ENCODE results near the gene KRT13. TPM values are rescaled to one million over a fixed set of nuclear protein-coding genes. Genes with fewer than 3 reads are reported as not detected.
A peak's percentile ranks its signal among the peaks of the same experiment; 100 is the strongest.

The KRT13 gene
- polyA plus RNA-seq, 5 donors, result 0.19 to 0.58 (median 0.38) TPM

- DNase-seq, result no peak
Observed at GRCh38 chr17:41537990-41538389, 32.6 kb upstream of the KRT13 start.

DNA sequence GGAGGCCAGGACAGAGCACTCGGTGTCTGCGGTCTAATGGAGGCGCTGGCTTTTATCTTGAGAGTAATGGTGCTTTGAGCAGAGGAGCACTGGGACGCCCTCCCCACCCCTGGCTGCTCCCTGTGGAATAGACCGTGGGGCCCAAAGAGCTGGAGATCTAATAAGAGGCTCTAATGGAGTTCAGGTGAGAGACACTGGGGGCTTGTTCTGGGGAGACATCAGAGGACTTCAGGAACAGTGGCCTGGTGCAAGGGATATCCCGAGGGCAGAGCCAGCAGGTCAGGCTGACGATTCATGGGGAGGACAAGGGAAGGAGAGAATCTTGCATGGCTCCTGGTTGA, 32.2 kb upstream of the KRT13 start:
- no peak for DNase-seq

GRCh38 chr17:41536741-41537613, 31.6 kb upstream of the KRT13 start:
- DNase-seq, result no peak

GRCh38 chr17:41535764-41536481, 30.5 kb upstream of the KRT13 start:
- peak in 1 of 2 donors; percentile 38 for DNase-seq

DNA sequence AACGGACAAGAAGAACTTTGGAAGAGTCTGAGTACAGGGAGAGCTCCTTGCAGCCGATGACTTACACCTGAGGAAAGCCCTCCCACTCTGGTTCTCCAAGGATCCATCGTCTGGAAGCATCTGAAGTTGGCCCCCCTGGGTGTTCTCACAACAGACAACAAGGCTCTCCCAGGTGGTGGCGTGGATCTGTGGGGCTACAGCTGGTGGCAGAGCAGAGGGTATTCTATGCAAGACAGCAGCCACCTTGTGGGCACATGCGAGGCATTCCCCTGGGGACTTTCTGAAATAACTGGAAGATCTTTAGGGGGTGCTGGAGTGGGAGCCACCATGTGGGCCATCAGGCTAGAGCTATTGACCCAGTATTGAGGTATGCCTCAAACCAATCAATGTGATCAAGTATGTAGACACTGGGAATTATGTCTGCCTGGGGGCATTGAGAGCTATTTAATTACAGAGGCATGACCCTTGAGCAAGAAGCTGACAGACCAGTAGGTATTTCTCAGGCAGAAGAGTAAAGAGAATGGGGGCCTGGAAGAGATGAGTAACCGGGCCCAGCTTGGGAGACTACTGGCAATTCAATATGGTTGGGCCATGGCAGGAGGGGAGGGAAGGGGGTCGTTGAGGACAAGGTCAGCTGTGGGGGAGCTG, 29.6 kb upstream of the KRT13 start:
- DNase-seq, result no peak

DNA sequence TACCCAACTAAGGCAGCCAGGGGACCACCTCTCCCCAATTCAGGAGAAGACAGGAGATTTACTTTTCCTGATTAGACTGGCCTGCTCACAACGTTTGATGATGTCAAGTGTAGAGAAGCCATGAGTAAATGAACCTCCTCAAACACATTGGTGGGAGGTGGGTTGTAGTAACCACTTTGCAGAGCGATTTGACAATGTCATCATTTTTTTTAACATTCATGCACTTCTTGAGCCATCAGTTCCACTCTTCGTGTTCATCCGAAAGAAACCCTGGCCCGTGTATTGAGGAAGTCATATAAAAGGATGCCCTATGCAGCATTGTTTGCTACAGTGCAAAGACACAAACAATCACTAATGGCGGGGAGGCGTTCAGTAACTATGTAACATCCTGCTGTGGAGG, 28.2 kb upstream of the KRT13 start:
- no peak for DNase-seq

DNA sequence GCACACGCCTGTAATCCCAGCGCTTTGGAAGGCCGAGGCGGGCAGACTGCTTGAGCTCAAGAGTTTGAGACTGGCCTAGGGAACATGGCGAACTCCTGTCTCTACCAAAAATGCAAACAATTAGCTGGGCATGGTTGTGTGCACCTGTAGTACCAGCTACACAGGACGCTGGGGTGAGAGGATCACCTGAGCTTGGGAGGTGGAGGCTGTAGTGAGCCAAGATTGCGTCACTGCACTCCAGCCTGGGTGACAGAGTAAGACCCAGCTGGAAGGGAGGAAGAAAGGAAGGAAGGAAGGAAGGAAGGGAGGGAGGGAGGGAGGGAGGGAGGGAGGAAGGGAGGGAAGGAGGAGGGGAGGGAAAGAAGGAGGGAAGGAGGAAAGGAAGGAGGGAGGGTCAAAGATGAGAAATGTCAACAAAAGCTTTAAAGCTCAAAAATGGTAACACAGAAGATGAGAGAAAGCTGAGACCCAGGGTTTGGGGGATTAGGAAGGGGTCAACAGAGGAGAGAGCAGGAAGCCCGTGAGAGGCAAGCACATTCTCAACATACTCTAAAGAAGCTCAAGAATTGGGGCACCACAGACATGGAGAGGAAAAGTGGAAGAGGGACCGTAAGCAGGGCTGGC, 27.6 kb upstream of the KRT13 start:
- DNase-seq, result no peak

DNA sequence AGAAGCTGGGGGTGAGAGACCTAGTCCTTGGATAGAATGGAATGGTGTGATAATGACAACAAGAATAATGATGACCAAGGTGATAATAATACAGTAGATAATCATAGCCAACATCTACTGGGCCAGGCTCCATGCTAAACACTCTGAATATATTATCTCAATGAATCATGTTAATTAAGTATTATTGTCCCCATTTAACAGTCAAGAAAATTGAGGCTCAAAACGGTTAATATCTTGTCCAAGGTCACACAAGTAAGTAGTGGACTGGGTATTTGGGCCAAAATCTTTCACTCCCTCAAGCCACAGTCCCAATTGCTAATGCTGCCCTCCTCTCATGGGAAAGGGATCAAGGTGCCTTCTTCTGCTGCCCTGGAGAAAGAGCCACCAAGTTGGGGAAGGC, 26.6 kb upstream of the KRT13 start:
- DNase-seq, result no peak

GRCh38 chr17:41530062-41531048, 24.9 kb upstream of the KRT13 start:
- DNase-seq, result no peak

DNA sequence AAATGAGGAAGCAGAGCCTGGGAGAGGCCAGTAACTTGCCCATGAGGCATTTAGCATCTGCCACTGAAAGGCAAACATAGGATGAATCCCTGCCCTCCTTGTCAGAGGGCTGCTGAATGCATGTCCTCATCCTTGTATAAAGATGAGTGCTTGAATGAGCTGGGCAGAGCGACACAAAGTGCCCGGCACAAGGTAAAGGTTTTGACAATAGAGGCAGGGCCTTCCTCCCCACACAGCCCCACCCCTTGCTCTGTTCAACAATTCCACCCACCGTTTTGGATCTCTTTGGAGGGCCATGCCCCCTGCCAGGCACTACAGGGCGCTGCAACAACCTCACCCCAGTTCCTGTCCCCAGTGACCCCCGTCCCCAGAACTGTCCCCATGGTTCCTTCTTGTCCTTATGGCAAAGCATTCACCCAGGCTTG, 24.1 kb upstream of the KRT13 start:
- DNase-seq, result no peak

DNA sequence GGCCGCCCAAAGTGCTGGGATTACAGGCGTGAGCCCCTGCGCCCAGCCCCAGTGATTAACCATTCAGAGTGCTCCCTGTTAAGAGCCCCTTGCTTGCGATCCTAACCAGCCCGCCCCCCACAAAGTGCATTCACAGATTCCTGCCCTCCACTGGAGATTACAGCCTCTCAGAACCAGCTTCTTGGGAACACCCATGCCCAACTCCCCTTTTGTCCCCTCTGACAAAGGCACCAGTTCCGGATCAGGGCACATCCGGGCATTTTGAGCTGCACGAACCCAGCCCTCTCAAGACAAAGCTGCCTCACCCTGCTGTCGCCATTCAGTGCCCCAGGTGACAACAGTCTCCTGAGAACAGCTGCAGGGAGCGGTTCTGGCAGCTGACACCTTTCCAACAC, 23.5 kb upstream of the KRT13 start:
- DNase-seq, result no peak

DNA sequence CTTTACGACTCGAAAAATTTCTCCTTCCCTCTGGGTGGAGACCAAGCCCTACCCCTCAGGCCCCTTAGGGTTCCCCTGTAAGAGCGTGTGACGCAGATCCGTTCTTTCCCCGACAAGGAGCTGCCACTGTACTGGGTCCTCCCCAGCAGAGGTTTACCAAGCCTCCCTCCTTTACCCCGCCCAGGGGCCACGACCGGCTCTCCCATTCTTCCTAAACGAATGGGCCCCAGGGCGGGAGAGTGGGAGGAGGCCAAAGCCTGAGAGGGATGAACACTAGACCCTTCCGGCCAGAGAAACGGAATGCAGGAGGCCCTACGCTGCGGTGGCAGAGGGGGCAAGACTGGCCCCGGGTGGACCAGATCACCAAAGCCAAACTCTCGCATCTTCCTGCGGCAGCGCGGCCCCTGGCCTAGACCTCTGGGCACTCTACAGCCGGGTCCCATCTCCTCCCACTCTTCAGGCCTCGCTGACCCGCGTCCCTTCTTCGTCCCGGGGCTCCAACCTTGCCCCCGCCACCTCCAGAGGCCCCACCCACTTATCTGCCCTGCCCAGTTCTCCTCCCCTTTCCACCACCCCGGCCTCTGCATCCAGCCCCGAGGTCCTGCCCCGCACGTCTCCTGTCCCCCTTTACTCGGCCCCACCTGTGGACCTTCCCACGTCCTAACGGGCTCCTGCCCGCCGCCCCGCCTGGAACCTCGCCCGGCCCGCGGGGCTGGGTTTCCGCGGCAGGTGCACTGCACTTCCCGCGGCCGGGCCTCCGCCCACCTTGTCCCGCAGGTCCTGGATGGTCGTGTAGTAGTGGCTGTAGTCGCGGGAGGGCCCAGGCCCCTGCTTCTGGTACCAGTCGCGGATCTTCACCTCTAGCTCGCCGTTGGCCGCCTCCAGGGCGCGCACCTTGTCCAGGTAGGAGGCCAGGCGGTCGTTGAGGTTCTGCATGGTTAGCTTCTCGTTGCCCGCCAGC, 21.9 kb upstream of the KRT13 start:
- DNase-seq, result no peak

- no peak for DNase-seq
Observed at GRCh38 chr17:41524261-41524660, 18.8 kb upstream of the KRT13 start.

GRCh38 chr17:41523787-41524186, 18.4 kb upstream of the KRT13 start:
- DNase-seq, result no peak

DNA sequence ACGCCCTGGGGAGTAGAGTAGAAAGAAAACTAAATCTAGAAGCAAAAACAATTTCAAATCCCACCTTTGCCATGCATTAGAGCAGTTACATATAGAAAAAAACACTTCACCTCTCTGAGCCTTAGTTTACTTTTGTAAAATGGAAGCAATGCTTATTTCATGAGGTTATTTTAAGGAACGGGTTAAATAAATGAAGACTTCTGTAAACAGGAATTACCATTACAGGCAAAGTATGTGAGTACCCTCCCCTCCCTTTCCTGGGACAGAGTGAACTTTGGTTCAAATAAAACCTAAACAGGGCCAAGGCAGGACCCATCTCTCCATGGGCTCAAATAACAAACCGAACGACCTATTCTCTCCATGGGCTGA, 17.8 kb upstream of the KRT13 start:
- no peak for DNase-seq

GRCh38 chr17:41522301-41523224, 17.2 kb upstream of the KRT13 start:
- no peak for DNase-seq

- peak in 1 of 2 donors; percentile 42 for DNase-seq
Observed at GRCh38 chr17:41521574-41522261, 16.3 kb upstream of the KRT13 start.
